Neural cell (in vitro differentiated cells): Measurements from ENCODE around the gene ZNHIT1. TPM values are rescaled to one million over a fixed set of nuclear protein-coding genes. Genes with fewer than 3 reads are reported as not detected.
"Not testable (repeated sequence)": the region's sequence is repeated elsewhere in the genome, so short reads cannot be mapped to it uniquely, and the experiment has no call there.

ENCODE experiments used
- H2AFZ ChIP-seq: fragments of 200-600, 300-800 bp; sonication (generic), shearing (Covaris generic); 2 replicates; pipeline ENCODE4 v1.6.0; 2014; ENCODE audit warnings: low read depth, mild to moderate bottlenecking, antibody characterized with exemption, low read length, moderate library complexity
- H3F3A ChIP-seq: fragments of 200-600 bp; shearing (Covaris generic); 2 replicates; pipeline ENCODE4 v1.6.1; 2016; ENCODE audit warnings: mild to moderate bottlenecking, moderate library complexity, mixed read lengths, antibody characterized with exemption, low read length; ENCODE audit not compliant: insufficient read depth, poor library complexity, severe bottlenecking
- H3K27ac ChIP-seq: fragments of 200-600, 300-800 bp; sonication (generic), shearing (Covaris generic); 2 replicates; pipeline ENCODE4 v1.5.1; 2014; ENCODE audit warnings: mild to moderate bottlenecking, low read length, moderate library complexity
- H3K27me3 ChIP-seq: fragments of 300-800, 200-600 bp; sonication (generic), shearing (Covaris generic); 2 replicates; pipeline ENCODE4 v1.6.0; 2014; ENCODE audit warnings: mild to moderate bottlenecking, low read depth, low read length, moderate library complexity; ENCODE audit not compliant: insufficient read depth
- H3K36me3 ChIP-seq: fragments of 300-800, 200-600 bp; sonication (generic), shearing (Covaris generic); 2 replicates; pipeline ENCODE4 v1.5.1; 2014; ENCODE audit warnings: mild to moderate bottlenecking, antibody characterized with exemption, low read length, moderate library complexity; ENCODE audit not compliant: insufficient read depth
- H3K4me2 ChIP-seq: fragments of 300-800, 200-600 bp; sonication (generic), shearing (Covaris generic); 2 replicates; pipeline ENCODE4 v1.6.0; 2014; ENCODE audit warnings: mild to moderate bottlenecking, low read length
- H3K4me3 ChIP-seq: fragments of 300-800, 200-600 bp; sonication (generic), shearing (Covaris generic); 2 replicates; pipeline ENCODE4 v1.5.1; 2014; ENCODE audit warnings: mild to moderate bottlenecking, low read length, moderate library complexity
- H3K79me2 ChIP-seq: fragments of 200-600 bp; shearing (Covaris generic); replicated peaks from 2 replicates; pipeline ENCODE4 v1.6.0; 2014; ENCODE audit warnings: mild to moderate bottlenecking, low read length, moderate library complexity; ENCODE audit not compliant: insufficient read depth
- H3K9ac ChIP-seq: fragments of 300-800, 200-600 bp; sonication (generic), shearing (Covaris generic); 2 replicates; pipeline ENCODE4 v1.6.1; 2016; ENCODE audit warnings: mild to moderate bottlenecking, low read length, mixed read lengths
- H3K9me2 ChIP-seq: fragments of 200-600 bp; shearing (Covaris generic); 2 replicates; pipeline ENCODE4 v1.6.1; 2016; ENCODE audit warnings: mild to moderate bottlenecking, low read length, mixed read lengths; ENCODE audit not compliant: insufficient read depth
- H3K9me3 ChIP-seq: fragments of 200-600, 300-800 bp; sonication (generic), shearing (Covaris generic); 2 replicates; pipeline ENCODE4 v1.6.1; 2016; ENCODE audit warnings: mild to moderate bottlenecking, mixed run types, low read length, moderate library complexity, mixed read lengths
- H4K20me1 ChIP-seq: fragments of 200-600 bp; shearing (Covaris generic); 2 replicates; pipeline ENCODE4 v1.6.1; 2016; ENCODE audit warnings: mild to moderate bottlenecking, mixed run types; ENCODE audit not compliant: insufficient read depth
- CTCF ChIP-seq: fragments of 450-650 bp; IDR thresholded peaks from 2 replicates; pipeline ENCODE4 v1.5.1; 2014; ENCODE audit warnings: antibody characterized with exemption, mild to moderate bottlenecking, moderate library complexity; ENCODE audit not compliant: poor library complexity, severe bottlenecking
- EP300 ChIP-seq: fragments of 450-650 bp; conservative IDR thresholded peaks from 2 replicates; pipeline ENCODE4 v1.6.1; 2014; ENCODE audit warnings: antibody characterized with exemption, mild to moderate bottlenecking, moderate library complexity; ENCODE audit not compliant: poor library complexity, severe bottlenecking
- EZH2 ChIP-seq: fragments of 200-600, 300-800 bp; shearing (Covaris generic), sonication (generic); IDR thresholded peaks from 2 replicates; pipeline ENCODE4 v1.6.1; 2014; ENCODE audit warnings: antibody characterized with exemption, low read length, borderline replicate concordance, mild to moderate bottlenecking; ENCODE audit not compliant: insufficient read depth, poor library complexity, severe bottlenecking
- MXI1 ChIP-seq: fragments of 450-650 bp; conservative IDR thresholded peaks from 2 replicates; pipeline ENCODE4 v1.6.1; 2014; ENCODE audit warnings: antibody characterized with exemption, mild to moderate bottlenecking; ENCODE audit not compliant: poor library complexity, severe bottlenecking
- POLR2AphosphoS5 ChIP-seq: IDR thresholded peaks from 2 replicates; pipeline ENCODE4 v1.6.1; 2012
- RAD21 ChIP-seq: fragments of 450-650 bp; conservative IDR thresholded peaks from 2 replicates; pipeline ENCODE4 v1.6.1; 2014; ENCODE audit warnings: antibody characterized with exemption, mild to moderate bottlenecking, moderate library complexity
- REST ChIP-seq: IDR thresholded peaks from 2 replicates; pipeline ENCODE4 v1.6.1; 2012; ENCODE audit warnings: borderline replicate concordance
- SMC3 ChIP-seq: fragments of 450-650 bp; conservative IDR thresholded peaks from 2 replicates; pipeline ENCODE4 v1.6.1; 2014; ENCODE audit warnings: antibody characterized with exemption, mild to moderate bottlenecking, moderate library complexity; ENCODE audit not compliant: poor library complexity
- TAF1 ChIP-seq: IDR thresholded peaks from 2 replicates; pipeline ENCODE4 v1.6.1; 2012; ENCODE audit warnings: low read depth
- polyA plus RNA-seq: library from polyadenylated mRNA; depleted of rRNA; stranded (reverse); fragments of >200 nt; gene quantifications from 2 replicates; pipeline ENCODE4 v1.2.3, GENCODE V29; 2014

The ZNHIT1 gene
- polyA plus RNA-seq, 1 donor from 2014 or later = 176 TPM

GRCh38 chr7:101251871-101252659, 34.1 kb downstream of the ZNHIT1 start:
- peak overlapping the region; percentile 87 for H3K9ac ChIP-seq
- H3K36me3 ChIP-seq = no peaks in the 10 kb centered on the region
- H3K79me2 ChIP-seq = peaks cover 21% of the 10 kb centered on the region
- no peaks in the 10 kb centered on the region for H3K27me3 ChIP-seq
- H4K20me1 ChIP-seq = no peaks in the 10 kb centered on the region
- H3K4me3 ChIP-seq = peak overlapping the region; percentile 96
- H3K9me2 ChIP-seq = no peaks in the 10 kb centered on the region
- peak overlapping the region; percentile 70 for H2AFZ ChIP-seq
- no peaks in the 10 kb centered on the region for H3F3A ChIP-seq
- no peaks in the 10 kb centered on the region for H3K9me3 ChIP-seq
- TF ChIP-seq RAD21 (peak; percentile 14), EP300 (no peak), POLR2AphosphoS5 (peak; percentile 86), SMC3 (peak; percentile 42), REST (no peak), MXI1 (peak; percentile 76), TAF1 (peak; percentile 24), EZH2 (no peak), CTCF (peak; percentile 30)
- H3K4me2 ChIP-seq = no peak overlapping the region
- H3K27ac ChIP-seq = peak overlapping the region; percentile 85

- H3K36me3 ChIP-seq, H2AFZ ChIP-seq, H3K9me2 ChIP-seq, H3K27ac ChIP-seq, H3K9ac ChIP-seq, H3F3A ChIP-seq, H4K20me1 ChIP-seq, H3K9me3 ChIP-seq, H3K27me3 ChIP-seq, H3K4me3 ChIP-seq, H3K4me2 ChIP-seq: not testable (repeated sequence)
- peaks cover 21% of the 10 kb centered on the region for H3K79me2 ChIP-seq
Observed at GRCh38 chr7:101253199-101253598, 35.2 kb downstream of the ZNHIT1 start.
